ENCODE measurements around the gene SLC43A1.

DNA sequence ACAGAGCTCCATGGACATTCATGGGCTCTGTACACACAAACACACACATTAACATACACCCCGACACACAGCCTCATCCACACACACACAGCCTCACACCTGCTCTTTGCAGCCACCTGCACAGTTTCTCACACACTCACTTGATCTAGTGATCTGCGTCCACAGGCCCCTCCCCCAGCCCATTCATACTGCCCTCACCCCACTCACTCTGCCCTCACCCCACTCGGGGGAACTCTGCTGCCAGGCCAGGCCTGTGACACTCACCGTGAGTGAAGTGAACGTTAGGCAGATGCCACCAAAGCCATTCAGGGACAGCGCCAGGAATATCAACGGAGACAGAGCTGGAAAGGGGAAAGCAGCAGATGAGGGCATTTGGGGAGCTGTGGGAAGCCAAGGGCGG lies 15.0 kb downstream of the SLC43A1 start:
- TF ChIP-seq, protein P1, sequence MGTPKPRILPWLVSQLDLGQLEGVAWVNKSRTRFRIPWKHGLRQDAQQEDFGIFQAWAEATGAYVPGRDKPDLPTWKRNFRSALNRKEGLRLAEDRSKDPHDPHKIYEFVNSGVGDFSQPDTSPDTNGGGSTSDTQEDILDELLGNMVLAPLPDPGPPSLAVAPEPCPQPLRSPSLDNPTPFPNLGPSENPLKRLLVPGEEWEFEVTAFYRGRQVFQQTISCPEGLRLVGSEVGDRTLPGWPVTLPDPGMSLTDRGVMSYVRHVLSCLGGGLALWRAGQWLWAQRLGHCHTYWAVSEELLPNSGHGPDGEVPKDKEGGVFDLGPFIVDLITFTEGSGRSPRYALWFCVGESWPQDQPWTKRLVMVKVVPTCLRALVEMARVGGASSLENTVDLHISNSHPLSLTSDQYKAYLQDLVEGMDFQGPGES (IDR thresholded peaks at IDR 0.05; ENCODE audit: low read depth, low read length), result no peak
- TF ChIP-seq, protein P2, sequence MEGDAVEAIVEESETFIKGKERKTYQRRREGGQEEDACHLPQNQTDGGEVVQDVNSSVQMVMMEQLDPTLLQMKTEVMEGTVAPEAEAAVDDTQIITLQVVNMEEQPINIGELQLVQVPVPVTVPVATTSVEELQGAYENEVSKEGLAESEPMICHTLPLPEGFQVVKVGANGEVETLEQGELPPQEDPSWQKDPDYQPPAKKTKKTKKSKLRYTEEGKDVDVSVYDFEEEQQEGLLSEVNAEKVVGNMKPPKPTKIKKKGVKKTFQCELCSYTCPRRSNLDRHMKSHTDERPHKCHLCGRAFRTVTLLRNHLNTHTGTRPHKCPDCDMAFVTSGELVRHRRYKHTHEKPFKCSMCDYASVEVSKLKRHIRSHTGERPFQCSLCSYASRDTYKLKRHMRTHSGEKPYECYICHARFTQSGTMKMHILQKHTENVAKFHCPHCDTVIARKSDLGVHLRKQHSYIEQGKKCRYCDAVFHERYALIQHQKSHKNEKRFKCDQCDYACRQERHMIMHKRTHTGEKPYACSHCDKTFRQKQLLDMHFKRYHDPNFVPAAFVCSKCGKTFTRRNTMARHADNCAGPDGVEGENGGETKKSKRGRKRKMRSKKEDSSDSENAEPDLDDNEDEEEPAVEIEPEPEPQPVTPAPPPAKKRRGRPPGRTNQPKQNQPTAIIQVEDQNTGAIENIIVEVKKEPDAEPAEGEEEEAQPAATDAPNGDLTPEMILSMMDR (IDR thresholded peaks at IDR 0.05), result no peak
- TF ChIP-seq TAF1 (IDR thresholded peaks at IDR 0.05; ENCODE audit: borderline replicate concordance, low read depth, low read length), result no peak
- TF ChIP-seq FOXM1 (IDR thresholded peaks at IDR 0.05; ENCODE audit: low read depth), result no peak
- TF ChIP-seq SIN3A (IDR thresholded peaks at IDR 0.05; ENCODE audit: borderline replicate concordance, low read depth, low read length), result no peak
- TF ChIP-seq EP300 (IDR thresholded peaks at IDR 0.05; ENCODE audit: borderline replicate concordance in 1 of 2, low read depth in 1 of 2, low read length in 1 of 2), result no peak
- no peak for TF ChIP-seq RFX5 (IDR thresholded peaks at IDR 0.05; ENCODE audit: low read length)
- TF ChIP-seq, protein P3, sequence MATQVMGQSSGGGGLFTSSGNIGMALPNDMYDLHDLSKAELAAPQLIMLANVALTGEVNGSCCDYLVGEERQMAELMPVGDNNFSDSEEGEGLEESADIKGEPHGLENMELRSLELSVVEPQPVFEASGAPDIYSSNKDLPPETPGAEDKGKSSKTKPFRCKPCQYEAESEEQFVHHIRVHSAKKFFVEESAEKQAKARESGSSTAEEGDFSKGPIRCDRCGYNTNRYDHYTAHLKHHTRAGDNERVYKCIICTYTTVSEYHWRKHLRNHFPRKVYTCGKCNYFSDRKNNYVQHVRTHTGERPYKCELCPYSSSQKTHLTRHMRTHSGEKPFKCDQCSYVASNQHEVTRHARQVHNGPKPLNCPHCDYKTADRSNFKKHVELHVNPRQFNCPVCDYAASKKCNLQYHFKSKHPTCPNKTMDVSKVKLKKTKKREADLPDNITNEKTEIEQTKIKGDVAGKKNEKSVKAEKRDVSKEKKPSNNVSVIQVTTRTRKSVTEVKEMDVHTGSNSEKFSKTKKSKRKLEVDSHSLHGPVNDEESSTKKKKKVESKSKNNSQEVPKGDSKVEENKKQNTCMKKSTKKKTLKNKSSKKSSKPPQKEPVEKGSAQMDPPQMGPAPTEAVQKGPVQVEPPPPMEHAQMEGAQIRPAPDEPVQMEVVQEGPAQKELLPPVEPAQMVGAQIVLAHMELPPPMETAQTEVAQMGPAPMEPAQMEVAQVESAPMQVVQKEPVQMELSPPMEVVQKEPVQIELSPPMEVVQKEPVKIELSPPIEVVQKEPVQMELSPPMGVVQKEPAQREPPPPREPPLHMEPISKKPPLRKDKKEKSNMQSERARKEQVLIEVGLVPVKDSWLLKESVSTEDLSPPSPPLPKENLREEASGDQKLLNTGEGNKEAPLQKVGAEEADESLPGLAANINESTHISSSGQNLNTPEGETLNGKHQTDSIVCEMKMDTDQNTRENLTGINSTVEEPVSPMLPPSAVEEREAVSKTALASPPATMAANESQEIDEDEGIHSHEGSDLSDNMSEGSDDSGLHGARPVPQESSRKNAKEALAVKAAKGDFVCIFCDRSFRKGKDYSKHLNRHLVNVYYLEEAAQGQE (IDR thresholded peaks at IDR 0.05; ENCODE audit: low read depth, low read length), result no peak
- TF ChIP-seq TEAD4 (IDR thresholded peaks at IDR 0.05; ENCODE audit: borderline replicate concordance, insufficient read depth), result no peak

Data from SK-N-SH (cell line).